Astrocyte of the spinal cord (primary cell): ENCODE data around the gene GPSM3.

Source experiments
- DNase-seq: peaks from one replicate; pipeline ENCODE4 v3.0.0; 2011; ENCODE audit warnings: low read depth, low spot score
- H3K4me3 ChIP-seq: 2 replicates; pipeline ENCODE4 v1.5.1; 2011; ENCODE audit warnings: low read depth, mild to moderate bottlenecking, low read length, moderate library complexity
- in situ Hi-C: cut with HindIII; loops from 2 replicates; pipeline ENCODE4 v1.10.0; 2017; ENCODE audit warnings: low sequenced_read_pairs
- TF ChIP-seq, protein P1 (sequence below): IDR thresholded peaks from 2 replicates; pipeline ENCODE4 v1.5.1; 2012; ENCODE audit warnings: low read depth, mild to moderate bottlenecking, low read length, inconsistent platforms

Gene GPSM3

DNA sequence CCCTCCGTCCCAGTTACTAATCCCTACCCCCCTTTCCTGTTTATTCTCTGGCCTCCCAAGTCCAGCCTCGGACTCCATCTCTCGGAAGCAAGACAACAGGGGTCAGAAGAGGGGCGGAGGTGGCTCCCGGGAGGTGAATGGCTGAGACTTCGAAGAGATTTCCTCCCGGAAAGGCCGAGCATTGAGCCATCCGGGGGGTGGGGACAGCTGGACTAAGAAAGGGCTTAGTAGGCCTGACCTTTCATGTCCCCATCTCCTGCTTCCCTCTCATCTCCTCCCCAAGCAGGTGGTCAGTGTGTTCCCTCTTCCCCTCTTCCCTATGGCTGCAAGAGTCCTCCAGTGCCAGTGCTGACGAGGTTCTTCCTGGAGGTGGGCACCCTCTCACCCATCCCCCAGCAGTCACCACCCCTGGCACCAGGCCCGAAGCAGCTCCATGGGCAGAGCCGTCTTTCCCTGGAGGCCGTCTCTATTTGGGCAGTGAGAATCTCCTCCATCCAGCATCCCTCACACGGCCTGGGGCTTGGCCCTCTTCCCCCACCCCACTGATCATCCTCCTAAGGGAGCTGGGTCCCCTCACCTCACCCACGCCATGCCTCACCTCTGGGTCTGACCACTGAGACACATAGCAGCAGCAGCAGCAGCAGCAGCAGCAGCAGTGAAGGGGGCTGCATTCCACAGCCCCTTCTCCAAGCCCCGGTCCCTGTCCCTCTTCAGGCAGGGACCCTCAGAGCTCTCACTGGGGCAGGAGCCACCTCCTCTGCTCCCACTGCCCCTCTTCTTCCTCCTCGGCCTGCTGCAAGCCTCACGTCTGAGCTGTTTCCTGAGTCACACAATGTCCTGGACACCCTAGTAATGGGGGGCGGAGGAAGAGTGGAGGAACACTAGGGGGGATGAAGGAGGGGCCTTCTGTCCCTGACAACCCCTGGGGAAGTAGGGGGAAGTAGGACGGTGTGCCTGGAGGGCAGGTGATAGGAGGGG lies 31.1 kb upstream of the GPSM3 start, which contains the start of gene NOTCH4:
NOTCH4 (minus strand) TSS at position 810 of the 978 bp plus-strand sequence; CDS start at position 671, 139 bp downstream.
- in situ Hi-C loops: no loop called here
- no peak within 1 kb of the TSS for H3K4me3 ChIP-seq
- no peak for DNase-seq
- TF ChIP-seq, protein P1, sequence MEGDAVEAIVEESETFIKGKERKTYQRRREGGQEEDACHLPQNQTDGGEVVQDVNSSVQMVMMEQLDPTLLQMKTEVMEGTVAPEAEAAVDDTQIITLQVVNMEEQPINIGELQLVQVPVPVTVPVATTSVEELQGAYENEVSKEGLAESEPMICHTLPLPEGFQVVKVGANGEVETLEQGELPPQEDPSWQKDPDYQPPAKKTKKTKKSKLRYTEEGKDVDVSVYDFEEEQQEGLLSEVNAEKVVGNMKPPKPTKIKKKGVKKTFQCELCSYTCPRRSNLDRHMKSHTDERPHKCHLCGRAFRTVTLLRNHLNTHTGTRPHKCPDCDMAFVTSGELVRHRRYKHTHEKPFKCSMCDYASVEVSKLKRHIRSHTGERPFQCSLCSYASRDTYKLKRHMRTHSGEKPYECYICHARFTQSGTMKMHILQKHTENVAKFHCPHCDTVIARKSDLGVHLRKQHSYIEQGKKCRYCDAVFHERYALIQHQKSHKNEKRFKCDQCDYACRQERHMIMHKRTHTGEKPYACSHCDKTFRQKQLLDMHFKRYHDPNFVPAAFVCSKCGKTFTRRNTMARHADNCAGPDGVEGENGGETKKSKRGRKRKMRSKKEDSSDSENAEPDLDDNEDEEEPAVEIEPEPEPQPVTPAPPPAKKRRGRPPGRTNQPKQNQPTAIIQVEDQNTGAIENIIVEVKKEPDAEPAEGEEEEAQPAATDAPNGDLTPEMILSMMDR: no peak

DNA sequence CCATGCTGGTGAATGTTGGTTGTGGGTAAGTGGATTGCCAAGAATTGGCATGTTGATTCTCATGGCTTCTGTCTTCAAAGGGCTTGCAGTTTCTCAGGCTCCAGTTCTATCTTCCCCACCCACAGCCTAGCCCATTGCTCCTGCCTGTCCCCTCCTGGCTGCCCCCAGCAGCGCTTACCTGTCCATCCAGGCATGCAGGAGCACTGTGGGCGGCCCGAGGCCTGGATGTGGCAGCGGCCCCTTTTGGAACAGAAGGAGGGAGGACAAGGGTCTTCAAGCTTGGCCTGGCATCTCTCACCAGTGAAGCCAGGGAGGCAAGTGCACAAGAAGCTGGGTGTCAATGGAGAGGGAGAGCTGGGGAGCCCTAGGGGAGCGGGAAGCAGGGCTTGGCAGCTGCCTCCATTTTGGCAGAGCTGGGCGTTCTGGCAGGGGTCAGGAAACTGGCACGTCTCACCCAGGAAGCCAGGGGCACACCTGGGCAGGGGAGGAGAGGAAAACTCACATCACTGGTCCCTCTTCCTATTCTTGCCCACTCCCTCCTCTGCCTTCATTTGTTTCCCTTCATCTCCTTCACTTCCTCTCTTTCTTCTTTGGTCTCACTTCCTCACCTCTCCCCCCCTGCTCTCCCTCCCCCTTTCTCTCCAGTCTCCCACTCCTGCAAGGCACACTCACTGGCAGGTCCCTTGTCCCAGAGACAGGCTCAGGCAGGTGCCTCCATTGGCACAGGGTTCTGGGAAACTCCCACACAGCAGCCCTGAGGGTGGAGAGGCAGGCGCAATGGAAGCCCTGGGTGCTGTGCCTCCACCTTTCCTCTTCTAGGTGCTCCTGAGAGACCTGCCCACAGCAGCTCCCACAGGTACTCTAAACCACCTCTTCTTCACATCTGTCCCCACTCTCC lies 30.1 kb upstream of the GPSM3 start:
- H3K4me3 ChIP-seq: no peak overlapping the region
- TF ChIP-seq, protein P1: no peak
- in situ Hi-C loops: no loop called here
- DNase-seq: no peak

DNA sequence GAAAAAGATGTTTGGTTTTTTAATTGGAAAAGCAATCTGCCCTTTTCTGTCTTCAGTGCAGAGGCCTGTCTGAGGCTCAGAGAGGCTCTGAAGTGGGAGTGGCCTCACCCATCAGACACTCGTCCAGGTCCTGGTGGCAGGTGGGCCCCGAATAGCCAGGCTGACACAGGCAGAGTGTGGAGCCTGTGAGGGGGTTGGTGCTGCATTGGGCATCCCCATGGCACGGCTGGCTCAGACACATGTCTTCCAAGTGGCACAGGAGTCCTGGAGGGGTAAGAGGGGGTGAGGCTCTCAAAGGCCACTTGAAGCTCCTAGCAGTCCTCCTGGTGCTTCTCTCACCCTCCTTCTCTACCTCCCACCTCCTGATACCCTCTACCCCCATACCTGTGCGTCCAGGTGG lies 27.6 kb upstream of the GPSM3 start:
- TF ChIP-seq, protein P1: no peak
- no peak for DNase-seq
- no peak overlapping the region for H3K4me3 ChIP-seq
- in situ Hi-C loops: no loop called here

DNA sequence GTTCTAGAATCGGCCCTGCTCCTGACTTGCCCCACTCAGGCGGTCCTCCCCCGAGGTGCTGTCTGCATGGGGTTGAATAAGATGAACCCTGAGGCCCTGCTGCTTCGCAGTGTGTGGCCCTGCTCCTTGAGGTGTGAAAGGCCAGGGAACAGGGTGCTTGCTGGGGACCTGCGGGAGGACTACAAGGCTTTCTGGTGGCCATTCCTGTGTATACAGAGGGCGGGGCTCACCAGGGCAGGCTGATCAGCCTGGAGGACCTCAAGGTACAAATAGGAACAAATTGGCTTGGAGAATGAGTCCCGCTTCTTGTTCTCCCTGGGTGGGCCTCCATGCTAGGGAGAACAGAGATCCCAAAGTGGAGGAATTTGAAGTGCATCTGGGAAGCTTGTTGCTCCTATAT lies 25.7 kb upstream of the GPSM3 start:
- TF ChIP-seq, protein P1: no peak
- in situ Hi-C loops: no loop called here
- DNase-seq: no peak
- no peak overlapping the region for H3K4me3 ChIP-seq

DNA sequence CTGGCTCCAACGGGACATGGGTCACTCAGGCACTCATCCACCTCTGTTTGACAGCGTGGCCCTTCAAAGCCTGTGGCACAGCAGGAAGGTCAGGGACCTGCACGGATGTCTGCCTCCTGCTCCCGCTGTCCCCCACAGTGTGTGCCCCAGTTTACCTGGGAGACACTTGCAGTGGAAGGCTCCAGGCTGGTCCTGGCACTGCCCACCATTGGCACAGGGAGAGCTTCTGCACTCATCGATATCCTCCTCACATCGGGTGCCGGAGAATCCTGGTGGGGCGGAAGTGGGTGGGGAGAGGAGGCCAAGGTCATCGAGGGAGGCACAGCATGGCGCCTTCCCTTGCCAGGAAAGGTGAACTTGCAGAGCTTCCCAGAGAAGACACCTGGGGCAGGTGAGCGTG lies 24.6 kb upstream of the GPSM3 start:
- no peak overlapping the region for H3K4me3 ChIP-seq
- in situ Hi-C loops: no loop called here
- no peak for DNase-seq
- TF ChIP-seq, protein P1: no peak

GRCh38 chr6:32216285-32216684 lies 23.8 kb upstream of the GPSM3 start:
- no peak for DNase-seq
- in situ Hi-C loops: no loop called here
- no peak overlapping the region for H3K4me3 ChIP-seq
- TF ChIP-seq, protein P1: no peak
